HG03565 (cell line): ENCODE results near the gene UST.
A peak's percentile ranks its signal among the peaks of the same experiment; 100 is the strongest.
"Not testable (repeated sequence)": the region's sequence is repeated elsewhere in the genome, so short reads cannot be mapped to it uniquely, and the experiment has no call there.

Experiments
- ATAC-seq: cut with Tn5 transposase; IDR thresholded peaks from one replicate; pipeline ENCODE4 v1.9.1; 2021; ENCODE audit warnings: mild to moderate bottlenecking, moderate library complexity; ENCODE audit not compliant: unreplicated experiment

The UST gene

DNA sequence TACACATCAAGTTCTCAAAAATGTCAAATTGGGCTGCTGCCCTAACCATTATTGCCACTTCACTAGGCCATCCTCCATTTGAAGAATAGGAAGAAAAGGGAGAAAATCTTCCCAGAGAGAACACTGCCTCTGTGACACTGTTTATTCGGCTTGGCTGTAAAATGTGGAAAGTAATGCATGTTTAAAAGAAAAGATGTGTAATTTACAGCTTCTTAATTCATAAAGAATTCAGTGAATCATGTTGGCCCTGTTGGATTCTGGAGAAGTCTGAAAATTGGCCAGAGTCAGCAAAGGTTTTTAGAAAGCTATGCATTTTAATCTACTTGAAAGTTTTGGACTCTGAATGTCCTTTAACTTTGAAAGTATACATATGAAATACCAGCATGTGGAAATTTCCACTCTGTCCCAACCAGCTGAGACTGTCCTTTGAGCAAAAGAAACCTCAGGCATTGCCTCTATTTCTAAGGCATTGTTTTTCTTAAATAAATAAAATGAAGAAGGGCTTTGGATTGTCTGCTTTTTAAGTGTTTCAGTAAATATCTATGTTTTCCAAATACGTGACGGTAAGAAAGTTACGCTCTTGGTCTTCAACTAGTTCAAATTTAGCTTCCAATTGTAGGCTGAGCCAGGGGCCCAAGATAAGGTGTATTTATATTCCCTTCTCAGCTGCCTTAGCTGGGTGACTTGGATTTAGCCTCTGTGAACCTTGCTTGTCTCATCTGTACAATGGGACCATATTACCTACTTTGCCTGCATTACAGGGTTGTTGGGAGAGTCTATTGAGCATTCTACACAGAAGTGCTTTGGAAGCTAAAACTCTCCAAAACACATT, 222.2 kb downstream of the UST start:
- ATAC-seq: no peak

DNA sequence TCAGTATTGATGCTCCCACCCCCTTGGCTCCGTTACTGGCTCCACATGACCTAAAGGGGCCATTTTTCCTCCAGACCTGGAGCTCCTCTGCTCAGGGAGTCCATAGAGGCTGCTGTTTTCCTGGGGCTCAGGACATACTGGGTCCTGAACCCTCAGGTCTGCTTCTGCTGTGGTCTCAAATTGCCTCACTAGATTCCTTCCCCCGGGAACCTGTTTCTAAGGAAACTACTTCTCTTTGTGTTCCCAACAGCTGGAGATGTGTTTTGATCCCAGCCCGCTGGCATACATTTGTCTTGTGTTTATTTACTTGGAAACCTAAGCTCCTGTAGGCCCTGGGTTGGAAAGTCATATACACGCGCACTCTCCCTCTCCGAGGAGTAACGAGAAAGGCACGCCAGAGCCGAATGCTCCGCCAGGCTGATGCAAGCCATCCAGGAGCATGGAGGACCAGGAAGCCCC, 222.8 kb downstream of the UST start:
- ATAC-seq: no peak

DNA sequence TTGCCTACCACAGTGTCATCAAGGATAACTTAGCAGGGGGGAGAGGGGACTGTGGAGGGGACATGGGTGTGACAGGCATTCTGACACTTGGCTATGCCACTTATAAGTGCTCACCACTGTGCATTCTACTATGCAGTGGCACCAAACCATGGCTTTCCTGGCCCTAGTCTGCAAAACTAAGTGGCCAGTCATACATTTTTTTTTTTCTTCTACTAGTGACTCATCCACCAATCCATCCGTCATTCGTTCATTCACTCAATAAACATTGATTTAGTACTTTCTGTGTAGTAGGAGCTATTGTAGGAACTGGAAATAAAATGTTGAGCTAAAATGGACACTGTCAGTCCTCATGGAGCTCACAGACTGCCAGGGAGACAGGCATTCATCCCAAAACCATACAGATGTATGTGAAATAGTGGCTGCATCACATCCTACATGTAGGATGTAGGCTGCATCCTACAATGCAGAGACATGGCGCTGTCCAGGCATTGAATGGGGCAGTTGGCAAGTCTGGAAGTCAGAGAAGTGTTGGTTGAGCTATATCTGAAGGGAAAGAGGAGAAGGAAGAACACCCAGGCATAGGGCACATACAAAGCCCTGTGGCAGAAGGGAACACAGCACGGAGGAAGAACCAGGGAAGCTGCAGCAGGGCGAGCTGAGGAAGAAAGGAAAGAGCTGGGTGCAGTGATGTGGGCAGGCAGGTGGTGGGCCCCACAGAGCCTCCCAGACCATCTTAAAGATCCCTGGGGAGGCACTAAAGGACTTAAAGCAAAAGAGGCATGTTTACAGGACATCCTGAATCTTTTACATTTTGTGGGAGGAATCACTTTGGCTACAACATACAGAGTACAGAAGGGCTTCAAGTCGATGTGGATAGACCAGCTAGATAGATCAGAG, 224.4 kb downstream of the UST start:
- ATAC-seq: no peak

DNA sequence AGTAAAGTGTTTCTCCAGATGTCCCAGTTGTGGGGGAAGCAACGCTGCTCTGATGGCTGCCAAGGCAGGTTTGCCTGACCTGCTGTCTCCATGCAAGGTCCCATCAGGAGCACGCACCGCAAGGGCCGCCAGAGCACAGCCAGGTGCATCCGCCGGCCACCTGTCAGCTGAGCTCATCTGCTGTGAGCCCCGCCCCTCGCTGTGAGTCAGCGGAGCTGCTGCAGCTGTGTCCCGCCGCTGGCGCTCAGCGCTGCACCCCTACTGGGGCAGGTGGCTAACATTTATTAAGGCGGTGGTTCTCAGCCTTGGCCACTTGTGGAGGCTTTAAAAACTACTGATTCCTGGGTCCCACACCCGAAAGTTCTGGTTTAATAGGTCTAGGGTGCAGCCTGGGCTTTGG, 225.7 kb downstream of the UST start:
- ATAC-seq: peak; percentile 91

DNA sequence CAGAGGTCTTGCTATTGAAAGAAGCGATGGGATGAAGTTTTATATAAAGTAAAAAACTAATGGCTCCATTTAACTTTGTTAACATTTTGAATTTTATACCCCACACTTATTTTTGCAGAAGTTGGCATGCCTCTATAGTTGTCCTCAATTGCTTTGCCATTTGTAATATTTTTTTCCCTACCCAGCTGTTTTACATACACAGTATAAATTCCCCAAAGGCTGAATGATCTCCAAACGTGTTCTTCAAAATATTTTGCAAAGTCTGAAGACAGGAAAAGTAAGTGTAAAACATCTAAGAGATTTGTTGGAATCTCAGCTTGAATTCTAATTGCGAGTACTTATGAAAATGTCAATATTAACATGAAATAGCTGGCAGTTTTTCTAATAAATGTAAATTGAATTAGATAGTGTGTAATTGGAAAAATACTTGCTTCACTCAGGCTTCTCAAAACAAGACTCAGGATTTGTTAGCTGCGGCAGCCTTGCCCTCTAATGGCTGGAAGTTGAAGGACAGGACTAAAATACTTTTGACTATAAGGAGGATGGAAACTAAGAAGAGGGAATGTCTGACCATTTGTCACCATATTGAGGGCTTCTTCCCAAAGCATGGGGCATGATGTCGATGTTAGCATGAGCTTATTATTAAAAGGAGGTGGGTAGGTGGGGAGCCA, 226.8 kb downstream of the UST start:
- ATAC-seq: no peak

DNA sequence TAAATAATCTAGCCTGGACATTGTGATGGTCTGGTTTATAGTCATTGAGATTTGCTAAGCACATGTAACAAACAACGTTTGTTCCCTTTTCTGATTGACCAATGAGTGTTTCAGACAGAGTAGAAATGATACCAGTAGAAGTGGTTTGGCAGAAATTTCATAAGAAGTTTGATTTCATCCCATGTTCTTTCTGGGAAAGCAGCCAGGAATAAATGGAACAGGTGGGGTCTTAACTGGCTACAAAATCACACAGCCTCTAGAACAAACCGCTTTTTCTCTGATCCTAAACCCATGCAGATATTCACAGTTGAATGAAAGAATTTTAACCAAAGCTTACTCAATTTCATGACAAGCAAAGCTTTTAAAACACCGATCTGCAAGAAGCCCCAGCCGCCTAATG, 227.5 kb downstream of the UST start:
- ATAC-seq: no peak

DNA sequence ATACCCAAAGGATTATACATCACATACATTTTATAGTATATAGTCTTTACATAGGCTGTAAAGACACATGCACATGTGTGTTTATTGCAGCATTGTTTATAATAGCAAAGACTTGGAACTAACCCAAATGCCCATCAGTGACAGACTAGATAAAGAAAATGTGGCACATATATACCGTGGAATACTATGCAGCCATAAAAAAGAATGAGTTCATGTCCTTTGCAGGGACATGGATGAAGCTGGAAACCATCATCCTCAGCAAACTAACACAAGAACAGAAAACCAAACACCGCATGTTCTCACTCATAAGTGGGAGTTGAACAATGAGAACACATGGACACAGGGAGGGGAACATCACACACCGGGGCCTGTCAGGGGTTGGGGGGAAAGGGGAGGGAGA, 231.5 kb downstream of the UST start:
- not testable (repeated sequence) for ATAC-seq

DNA sequence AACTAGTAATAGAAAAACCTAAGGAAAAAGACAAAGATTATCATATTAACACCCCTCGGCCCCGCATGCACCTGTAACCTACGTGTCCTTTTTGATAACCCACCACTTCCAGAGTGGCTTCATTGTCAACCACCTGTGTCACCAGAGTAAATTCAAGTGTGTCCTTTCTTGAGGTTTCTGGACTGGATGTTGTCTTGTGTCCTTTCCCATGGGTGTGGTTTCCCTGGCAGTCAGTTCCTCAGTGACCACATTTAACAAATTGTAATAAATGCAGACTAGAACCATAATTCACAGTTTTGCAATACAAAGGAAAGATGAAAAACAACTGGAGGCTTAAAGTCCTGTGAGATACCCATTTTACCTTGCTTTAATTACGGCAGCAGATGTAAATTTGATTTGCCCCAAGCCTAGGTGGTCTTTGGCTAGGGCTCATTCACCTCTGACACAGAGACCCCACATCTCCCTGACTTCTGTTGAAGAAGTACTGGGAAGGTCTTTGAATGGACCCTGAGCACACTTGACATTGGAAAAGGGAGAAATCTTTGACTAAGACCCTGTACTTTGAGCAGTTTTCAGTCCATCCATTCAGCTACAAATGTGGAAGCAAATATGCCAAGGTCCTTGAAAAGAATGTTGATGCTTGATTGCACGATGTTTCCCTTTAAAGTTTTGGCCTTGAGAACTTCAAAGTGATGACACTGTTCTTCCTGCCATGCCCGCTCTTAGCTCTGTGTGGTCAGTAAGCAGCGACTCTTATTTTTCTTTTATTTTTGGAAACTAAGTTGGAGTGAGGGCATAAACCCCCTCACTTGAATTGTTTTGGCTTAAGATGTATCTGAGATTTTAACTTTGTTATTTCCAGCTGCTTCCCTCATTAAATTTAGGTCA, 232.4 kb downstream of the UST start:
- ATAC-seq: no peak

DNA sequence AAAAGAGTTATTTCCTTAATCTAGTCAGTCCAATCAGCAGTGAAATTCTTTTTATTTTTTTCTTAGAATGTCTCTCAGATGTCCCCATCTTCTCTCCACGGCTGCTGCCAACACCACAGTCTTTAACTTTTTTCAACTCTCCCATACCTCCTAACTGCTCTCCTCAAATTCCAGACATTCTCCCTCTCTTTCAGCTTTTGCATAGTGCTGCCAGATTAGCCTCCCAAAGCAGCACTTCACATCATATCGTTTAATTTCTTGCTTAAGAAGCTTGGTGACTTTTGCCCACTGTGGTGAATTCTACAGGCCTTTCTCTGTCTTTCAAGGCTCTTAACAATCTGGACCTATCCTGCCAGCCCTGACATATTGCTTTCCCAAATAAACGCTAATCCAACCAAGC, 233.4 kb downstream of the UST start:
- no peak for ATAC-seq

DNA sequence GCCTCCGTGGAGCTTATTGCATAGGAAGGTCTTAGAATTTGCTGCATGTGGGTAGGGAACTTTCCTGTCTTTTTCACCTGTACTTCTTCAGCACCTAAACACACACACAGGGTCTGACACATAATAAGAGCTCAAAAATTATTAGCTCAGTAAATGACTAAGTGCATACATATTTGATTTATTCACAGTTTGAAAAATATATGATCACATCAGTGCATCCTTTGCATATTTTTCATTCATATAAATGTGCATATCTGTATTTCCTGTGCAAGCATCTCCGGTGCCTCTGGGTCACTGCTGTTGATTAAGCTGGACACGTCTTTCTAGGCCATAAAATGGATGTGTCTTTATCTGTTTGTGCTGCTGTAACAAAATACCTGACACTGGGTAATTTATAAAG, 234.7 kb downstream of the UST start:
- ATAC-seq: no peak

DNA sequence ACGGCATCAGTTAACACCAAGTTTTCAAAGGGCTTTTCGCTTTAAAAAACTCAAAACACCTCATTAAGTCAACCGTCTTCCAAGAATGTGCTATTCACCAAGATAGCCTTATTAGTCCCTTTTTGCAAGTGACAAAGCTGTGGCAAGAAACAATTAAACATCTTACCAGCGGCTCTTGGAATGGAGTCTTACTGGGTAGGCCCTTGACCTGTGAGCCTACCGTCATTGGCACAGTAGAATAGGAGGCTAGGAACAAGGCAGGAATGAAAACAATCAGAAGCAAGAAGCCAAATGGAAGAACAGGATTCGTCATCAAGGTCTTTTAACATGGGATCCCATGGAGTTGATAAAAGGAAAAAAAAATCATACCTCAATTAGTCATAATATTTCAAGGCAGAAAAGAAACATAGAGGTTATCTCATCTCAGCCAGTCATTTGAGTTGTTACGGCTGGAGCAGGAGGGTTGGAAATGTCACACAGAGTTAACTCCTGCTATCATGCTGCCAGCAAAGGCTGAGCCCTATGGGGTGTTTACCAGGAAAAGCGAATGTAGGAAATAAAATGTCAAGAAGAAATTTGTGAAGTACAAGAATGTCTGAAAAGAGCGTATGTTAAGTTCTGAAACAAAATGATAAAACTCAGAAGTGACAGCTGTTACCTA, 236.4 kb downstream of the UST start:
- no peak for ATAC-seq

DNA sequence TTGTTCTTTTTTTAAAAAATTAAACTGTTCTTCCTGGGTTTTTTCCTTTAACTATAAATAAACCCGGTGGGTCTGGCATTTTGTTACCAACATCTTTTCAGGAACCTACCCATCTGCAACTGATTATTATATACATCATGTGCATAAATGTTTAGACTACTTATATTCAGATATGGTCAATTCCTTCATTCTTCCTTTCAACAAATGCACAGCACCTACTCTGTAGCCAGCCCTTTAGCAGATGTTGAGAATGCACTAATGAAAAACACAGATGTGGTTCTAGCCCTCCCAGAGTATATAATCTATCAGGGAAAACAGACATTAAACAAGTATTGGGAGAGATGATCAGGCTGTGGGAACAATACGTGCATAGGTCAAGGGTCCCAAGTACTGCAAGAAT, 237.1 kb downstream of the UST start:
- ATAC-seq: no peak

DNA sequence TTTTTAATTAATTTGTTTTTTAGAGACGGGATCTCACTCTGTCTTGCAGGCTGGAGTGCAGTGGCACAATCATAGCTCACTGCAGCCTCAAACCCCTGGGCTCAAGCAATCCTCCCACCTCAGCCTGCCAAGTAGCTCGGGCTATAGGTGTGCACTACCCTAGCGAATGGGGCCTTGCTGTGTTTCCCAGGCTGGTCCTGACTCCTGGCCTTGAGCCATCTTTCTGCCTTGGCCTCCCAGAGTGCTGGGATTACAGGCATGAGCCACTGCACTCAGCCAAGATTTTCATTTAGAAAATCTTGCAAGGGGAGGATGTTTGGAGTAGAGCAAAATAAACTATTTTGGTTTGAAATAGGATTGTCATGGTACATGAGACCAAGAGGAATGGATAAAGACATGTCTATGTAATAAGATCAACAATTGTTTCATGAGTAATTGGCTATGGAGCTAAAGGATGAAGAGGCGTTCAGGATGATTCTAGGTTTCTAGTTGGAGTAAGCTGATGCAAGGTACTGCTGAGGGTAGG, 237.8 kb downstream of the UST start:
- no peak for ATAC-seq

DNA sequence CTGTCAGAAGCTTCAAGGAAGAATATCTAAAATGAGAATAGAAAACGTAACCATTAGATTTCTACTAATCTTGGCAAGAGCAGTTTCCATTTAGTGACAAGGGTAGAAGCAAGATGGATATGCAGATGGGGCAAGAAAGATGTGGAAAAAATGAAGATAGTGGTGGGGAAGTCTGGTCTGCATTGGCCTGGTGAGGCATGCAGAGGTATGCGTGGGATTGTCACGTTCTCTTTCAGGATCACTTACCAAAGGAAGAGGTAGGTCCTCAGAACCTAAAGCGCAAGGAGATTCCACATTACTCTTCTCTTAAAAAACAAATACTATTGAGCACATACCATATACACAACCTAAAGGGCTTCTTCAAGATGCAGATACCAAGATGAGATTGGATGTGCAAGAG, 238.7 kb downstream of the UST start:
- no peak for ATAC-seq

DNA sequence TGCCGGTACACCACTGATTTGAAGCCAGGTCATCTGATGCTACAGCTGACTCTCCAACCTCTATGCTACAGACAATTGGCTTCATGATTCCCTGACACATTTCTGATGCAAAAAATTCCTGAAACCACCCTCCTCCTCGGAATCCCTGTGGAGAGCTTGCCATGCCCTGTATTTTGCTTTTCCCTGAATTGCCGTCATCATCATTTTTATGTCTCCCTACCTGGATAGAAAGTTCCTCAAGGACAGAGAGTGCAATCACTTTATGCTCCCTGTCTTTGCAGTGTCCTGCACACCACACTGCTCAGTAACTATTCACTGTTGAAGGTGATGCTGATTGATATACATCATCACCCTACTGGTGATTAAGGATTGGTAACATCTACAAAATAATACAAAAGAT, 239.8 kb downstream of the UST start:
- ATAC-seq: no peak

DNA sequence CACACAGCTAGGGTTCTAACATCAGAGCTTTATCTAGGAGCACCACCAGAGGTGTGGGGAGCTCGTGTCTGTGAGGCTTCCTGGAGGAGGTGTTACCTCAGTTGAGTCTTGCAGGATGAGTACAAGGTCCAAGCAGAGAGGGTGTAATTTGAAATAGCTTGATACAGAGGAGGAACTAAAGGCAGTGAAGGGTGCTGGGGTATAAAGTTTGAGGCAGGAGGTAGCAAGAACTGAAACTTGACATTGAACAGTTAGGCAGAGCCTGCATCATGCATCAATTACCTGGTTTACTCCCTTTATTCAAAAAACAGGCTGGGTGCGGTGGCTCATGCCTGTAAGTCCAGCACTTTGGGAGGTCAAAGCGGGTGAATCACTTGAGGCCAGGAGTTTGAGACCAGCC, 241.2 kb downstream of the UST start:
- ATAC-seq: no peak

DNA sequence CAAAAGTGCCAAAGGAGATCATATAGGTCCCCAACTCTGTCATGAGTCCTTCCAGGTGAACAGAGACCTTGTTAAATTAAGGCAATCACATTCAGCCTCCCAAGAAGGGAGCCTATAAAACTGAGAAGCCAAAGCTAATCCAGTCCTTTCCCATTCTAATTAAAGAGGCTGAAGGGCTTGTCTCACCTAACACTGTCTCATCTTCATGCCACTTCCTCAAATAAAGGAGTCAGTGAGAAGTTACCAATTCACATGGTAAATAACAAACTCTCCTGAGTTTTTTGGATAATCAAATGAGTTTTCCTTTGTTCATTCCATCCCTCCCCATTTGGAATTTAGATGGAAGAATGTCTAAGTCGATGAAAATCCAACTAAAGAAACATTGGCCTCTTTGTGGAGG, 242.8 kb downstream of the UST start:
- no peak for ATAC-seq

DNA sequence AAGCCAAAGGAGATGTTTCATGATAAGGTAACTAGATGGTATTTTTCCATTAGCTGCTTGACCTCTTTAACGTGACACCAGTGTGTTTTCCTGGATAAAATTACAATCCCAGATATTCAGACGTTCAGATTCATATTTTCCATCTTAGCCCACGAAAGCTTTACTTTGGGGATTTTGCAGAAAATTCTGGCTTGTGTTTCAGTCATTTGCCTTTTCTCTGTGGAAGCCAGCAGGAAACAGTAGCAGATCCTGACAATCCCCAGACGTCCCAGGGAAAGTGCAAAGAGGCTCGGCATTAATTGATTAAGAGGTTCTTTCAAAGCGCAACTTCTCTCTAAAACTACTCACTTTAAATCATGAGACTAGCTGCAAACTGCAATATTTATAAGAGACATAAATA, 243.6 kb downstream of the UST start:
- no peak for ATAC-seq

DNA sequence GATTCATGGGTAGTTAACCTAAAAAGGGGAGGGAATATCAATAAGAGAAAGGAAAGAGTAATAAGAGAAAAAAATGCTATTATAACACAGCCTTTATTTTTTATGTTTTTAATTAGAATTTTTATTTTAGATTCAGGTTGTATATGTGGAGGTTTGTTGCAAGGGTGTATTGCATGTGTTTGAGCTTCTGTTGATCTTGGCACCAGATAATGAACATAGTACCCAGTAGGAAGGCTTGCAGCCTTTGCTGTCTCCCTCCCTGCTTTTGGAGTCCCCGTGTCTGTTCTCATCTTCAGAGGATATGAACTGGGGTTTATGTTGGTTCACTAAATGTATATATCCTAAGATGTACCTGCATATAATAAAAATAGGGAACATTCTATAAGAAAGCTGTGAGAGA, 250.0 kb downstream of the UST start:
- no peak for ATAC-seq

DNA sequence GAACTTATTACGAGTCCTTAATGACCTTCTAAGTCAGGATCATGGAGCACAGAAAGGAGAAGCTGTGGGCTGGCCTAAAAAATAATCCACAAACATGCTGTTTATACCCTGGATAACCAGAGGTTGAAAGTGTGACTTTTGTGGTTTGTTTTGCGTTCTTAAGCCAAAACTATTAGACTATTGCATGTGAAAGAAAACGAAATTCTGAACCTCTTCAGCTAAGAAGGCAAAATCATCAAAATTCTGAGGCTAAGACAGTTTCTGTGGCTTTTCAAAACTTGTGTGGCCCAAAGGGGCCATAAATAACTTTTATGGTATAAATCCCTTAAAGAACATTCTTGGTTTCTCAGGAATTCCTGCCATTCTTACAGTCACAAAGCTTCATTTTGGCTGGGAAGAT, 251.0 kb downstream of the UST start:
- ATAC-seq: no peak
